HG02798 (cell line): Measurements from ENCODE around the gene SPINT2.

Experiments used
- ATAC-seq: cut with Tn5 transposase; IDR thresholded peaks from one replicate; pipeline ENCODE4 v1.9.1; 2021; ENCODE audit warnings: mild to moderate bottlenecking; ENCODE audit not compliant: unreplicated experiment, poor library complexity

Gene SPINT2

GRCh38 chr19:38265921-38266429 lies 1.6 kb downstream of the SPINT2 start:
- ATAC-seq = no peak

- ATAC-seq = no peak
Measured at GRCh38 chr19:38266981-38267597, 2.7 kb downstream of the SPINT2 start.

GRCh38 chr19:38267761-38268483 lies 3.5 kb downstream of the SPINT2 start:
- no peak for ATAC-seq

DNA sequence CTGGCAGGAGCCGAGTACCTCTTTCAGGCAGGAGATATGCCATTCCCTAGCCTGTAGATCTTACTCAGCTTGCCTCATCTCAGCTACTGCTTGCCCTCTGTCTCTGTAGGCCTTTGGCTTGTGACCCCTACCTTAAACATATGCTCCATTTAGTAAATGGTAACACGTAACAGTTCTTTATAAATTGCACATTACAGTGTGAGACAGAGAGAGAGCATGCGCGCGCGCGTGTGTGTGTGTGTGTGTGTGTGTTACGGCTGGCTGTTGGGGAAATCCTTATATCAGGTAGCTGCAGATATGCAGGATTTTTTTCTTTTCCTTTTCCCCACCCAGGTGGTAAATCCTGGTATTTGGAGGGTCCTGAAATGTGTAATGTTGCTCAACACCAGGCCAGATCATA lies 4.2 kb downstream of the SPINT2 start:
- ATAC-seq = no peak

- no peak for ATAC-seq
Measured at GRCh38 chr19:38270587-38271167, 6.3 kb downstream of the SPINT2 start.

DNA sequence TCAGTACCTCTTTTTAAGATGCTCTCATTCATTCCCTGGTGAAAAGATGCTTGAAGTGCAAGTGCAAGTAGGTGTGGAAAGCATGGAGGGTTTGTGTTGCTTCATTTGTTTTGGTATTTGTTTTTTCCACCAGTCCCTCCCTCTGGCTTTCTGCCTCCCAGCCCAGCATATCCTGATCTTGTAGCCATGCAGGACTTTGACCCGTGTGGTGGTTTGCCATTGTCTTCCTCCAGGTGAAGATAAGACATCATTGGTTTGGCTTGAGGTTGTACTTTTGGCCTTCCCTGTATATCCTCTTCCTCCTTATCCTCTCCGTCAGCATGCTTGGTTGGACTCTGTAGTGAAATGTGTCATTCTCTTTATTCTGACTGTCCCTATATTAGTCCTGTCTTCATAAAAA lies 9.1 kb downstream of the SPINT2 start:
- ATAC-seq = no peak

- ATAC-seq = no peak
Measured at GRCh38 chr19:38274739-38275138, 10.4 kb downstream of the SPINT2 start.

- ATAC-seq = no peak
Measured at GRCh38 chr19:38276942-38277517, 12.7 kb downstream of the SPINT2 start.

DNA sequence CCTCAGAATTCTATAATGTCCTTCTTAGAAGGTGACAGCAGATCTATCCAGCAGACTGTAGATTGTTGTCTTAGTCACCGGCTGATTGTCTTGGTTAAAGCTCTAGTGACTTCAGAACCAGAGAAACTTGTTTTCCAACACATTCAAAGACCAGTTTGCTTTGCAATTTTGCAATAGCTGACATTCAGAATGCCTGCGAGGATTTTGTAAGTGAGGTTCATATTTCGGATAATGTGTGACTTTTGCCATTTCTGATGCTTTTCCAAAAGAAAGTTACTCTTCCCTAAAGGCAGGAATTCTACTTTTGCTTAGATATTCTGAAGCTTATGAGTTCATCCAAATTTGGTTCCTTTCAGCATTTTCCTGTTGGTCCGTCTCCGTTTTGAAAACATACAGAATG lies 13.2 kb downstream of the SPINT2 start:
- no peak for ATAC-seq

- no peak for ATAC-seq
Measured at GRCh38 chr19:38277969-38278680, 13.8 kb downstream of the SPINT2 start.

DNA sequence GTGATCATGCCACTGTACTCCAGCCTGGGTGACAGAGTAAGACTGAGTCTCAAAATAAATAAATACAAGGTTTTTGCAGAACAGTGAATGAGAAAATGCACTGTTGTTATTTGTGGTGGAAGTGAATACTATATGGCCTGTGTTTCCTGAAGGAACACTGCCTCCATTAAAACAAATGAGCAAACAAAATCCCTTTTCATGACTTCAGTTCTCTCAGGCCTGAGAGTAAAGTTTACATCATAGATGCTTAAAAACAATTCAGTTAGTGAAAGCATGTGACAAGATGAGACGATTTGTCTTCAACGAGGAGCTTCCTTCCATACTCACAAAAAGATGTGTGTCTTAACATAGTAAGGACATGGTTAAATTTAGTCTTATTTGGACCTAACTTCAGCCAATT lies 14.4 kb downstream of the SPINT2 start:
- no peak for ATAC-seq

DNA sequence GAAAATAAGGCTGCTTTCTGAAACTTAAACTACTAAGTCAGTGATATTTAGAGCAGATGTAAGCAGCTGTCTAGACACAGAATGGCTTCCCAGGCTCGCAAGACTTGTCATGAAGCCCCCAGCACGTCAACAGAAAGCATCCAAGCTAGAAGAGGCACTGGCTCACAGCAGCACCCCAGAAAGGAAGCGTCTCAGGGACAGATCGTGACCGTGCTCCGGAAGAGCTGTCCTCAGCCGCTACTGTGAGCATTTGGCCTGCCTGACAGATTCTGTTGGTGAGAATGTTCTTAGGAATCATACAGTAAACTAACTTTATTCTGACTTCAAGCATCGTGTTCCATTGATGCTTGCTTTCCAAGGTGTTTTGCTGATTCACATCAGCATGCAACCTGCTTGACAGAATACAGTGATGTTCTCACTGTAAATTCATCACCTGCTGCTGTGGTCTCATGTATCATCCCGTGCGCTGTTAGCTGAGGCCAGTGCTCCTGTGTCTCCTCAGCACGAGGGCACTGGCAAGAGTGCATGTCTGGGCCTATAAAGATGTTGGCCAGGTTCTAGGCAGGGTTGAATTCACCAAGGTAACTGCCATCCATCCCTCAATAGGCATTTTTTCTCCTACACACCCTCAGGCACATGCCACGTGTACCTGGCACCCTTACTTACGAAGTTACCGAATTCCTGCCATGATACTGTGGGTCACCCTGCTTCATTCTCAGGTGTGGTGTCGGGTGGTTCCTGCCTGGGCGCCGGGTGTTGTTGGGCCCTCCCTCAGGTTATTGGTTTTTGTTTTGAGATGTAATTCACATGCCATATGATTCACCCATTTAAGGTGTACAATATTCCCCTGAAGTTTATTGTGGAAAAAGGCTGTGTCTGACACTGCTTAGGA lies 15.9 kb downstream of the SPINT2 start:
- no peak for ATAC-seq

DNA sequence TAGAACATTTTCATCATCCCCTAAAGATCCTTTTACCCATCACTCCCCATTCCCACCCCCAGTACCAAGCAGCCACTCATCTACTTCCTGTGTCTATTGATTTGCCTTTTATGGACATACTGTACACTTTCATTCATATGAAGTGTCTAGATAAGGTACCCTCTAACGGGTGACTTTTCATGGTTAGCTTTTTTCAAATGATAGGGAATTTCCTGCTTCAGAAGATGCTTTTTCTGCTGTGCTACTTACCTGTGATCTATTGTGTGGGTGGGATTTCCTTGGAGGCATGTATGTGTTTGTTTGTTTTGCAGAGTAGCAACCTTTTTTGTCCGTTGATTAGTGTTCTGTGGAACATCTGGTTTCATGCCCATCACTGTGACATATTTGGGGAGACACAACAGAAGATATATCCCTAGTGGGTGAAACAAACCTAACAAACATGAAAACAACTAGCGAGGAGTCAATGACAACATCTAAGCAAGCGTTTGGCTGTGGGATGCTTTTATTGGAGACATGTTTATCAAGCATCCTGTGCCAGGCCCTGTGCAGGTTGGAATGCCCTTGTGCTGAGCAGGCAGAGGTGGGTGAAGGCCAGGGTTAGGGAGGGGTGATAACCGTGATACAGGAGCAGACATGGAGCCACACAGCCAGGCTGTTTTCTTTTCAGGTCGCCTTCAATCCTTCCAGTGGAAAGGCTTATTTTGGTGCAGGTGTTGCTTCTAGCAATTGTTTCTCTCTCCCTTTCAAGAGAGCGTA lies 17.6 kb downstream of the SPINT2 start:
- ATAC-seq = no peak

DNA sequence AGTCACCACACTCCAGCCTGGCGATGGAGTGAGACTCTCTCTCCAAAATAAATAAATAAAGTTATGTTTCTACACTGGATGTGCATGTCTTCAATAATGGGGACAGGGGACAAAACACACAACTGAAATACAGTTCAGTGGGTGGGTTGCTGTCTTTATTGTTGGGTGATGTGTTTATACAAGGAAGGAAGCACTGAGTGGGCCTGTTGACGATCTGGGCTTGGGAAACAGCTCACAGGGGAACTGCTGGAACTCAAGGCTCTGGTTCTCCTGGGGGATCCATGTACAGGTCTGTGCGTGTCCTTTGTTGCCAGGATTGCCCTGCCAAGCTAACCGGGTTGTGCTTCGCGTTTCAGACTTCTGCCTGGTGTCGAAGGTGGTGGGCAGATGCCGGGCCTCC lies 18.9 kb downstream of the SPINT2 start:
- ATAC-seq = no peak

GRCh38 chr19:38284422-38284821 lies 20.0 kb downstream of the SPINT2 start:
- ATAC-seq = no peak

DNA sequence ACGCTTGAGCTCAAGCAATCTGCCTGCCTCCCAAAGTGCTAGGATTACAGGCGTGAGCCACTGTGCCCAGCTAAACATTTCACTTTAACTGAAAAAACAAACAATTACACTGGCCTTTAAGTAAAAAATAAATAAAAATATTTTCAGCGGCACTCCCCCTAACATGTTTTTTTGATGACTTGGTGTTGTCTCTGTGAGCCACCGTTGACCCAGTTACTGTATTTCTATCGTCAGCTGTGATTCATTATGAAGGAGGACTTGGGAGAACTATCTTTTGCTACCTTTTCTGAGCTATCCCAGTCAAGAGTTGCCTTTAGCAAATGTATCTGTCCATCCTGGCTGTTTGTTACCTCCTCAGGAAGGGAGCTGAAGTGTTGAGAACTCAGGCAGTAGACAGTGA lies 21.2 kb downstream of the SPINT2 start:
- no peak for ATAC-seq

- no peak for ATAC-seq
Measured at GRCh38 chr19:38287604-38288003, 23.2 kb downstream of the SPINT2 start.

- no peak for ATAC-seq
Measured at GRCh38 chr19:38288123-38288855, 23.9 kb downstream of the SPINT2 start.
